OCI-M2 (cell line): ENCODE data around the gene CCDC60.

Experiments used
- DNase-seq: peaks from one replicate; lab custom pipeline; 2025; ENCODE audit not compliant: unreplicated experiment; lab: John Stamatoyannopoulos, UW

The CCDC60 gene

DNA sequence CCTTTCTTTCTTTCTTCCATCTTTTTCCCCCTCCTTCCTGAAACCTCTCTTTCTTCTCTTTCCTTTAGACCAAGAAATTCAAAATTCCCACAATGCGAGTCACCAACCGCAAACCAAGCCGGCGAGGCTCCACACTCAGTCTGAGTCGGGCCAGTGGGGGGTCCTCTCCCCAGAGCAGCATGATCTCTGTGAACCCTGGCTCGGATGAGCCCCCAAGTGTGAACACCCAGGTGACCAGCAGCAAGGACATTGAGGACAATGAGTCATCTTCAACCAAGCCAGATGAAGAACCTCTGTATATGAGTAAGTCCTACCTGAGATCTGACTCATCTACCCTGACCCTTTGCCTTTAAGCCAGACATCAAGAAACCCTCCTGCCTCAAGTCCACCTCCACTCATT is 170.5 kb downstream of the CCDC60 start:
- no peak for DNase-seq

DNA sequence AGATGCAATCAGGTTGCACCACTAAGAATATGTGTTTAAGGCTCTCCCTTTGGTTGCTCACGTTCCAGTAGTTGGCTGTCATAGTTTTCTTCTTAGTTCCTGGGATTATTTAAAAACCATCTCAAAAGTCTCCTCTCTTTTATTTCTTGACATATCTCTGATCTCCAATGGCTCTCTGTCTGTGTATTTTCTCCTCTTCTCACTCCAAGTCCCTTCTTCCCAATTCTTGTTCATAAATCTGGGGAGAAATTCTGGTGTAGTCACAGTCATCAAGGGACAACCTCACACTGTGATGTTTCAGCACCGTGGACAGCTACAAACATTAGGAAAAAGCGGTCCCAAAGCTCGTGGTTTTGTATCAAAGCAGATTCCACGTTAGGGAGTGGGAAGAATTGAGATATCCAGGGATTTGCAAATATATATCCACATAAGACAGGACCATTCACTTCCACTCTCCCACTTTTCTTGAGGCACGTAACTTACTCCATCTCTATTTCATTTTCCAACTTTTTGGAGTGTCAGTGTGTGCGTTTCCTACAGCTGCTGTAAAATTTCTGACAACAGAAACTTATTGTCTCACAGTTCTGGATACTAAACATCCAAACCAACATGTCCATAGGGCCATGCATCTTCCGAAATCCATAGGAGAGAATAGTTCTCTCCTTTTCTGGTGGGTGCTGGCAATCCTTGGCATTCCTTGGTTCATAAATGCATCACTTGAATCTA is 178.4 kb downstream of the CCDC60 start:
- DNase-seq: no peak

DNA sequence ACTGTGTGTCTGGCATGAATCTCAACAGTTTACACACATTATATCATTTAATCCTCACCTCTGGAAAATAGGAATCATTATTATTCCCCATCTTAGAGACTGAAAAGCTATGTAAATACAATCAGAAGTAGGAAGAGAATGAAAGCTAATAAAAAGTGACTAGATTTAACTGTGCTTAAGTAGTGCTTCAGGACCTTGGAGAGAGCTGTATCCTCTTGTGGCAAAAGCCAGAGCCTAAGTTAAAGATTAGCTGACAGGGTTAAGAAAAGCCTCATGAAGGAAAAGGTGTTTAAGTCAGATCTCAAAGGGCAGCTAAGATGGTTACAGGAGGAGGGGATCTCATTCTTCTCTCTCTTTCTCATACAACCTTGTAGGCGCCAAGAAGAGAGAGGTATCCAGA is 193.7 kb downstream of the CCDC60 start:
- DNase-seq: no peak

DNA sequence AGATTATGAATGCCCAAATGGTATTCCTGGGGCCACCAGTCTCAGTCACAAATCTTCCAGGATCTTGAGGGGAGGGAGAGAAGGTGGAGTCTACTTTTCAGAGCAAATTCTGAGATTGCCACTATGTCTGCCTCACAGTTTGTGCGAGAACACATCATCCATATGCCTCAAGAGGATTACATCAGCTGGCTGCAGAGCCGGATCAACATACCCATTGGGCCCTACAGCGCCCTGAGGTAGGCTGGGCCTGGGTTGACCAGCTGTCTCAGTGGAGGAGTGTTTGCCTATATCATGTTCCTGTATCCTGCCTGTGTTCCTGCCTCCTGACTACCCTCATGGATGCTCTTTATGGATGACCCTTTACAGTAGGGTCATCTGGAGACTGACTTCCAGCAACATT is 205.9 kb downstream of the CCDC60 start:
- DNase-seq: no peak

DNA sequence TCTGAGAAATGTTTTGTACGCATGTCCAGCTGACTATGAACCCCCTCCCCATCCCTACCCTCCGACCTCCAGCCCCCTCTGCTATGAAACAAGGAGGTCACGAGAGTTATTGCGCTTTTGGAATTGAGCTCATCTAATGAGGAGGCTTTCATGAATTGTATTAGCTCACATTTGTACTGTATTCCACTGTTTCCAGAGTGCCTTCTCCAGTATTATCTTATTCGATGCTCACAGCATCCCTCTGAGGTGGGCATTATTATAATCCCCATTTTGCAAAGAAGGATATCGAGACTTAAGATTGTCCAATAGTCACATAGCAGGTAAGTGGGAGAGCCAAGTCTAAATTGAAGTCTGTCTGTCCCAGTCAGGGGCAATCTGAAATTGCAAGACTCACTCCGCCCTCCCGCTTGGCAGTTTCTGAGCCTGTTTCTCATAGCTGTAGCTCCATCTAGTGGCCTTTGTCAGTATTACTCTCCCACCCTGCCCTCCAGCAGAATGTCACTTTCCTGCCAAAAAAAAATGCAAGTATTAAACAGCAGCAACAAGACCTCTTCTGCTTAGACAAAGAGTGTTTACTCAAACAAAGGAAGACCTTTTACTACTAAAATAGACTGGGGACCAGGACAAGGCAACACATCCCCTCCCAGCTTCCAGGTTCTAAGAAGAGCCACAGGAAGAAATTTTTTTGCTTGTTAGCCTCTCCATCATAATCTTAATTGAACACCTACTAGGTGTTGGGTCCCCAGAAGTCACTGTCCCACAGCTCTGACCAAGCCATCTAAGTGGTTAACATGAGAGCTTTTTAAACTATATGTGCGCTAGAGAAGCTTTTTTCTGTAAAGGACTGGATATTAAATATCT is 210.5 kb downstream of the CCDC60 start:
- peak; percentile 19 for DNase-seq

DNA sequence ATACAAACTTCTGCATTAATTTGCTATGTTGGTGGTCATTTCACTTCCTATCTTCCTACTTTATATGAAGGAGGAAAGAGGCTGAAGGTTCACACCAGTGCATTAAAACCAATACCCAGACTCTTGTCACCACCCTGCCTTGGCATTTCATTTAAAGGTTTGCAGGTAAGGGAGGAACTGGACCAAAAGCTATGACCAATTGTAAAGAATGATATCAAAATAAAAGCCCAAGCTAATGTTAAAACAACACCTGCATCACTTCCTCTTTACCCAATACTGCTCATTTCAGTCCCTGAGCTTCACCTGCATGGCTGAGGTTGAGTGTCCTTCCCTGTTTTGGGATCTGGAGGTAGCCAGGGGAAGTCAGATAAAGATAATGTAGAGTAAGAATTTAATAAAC is 211.8 kb downstream of the CCDC60 start:
- DNase-seq: no peak

DNA sequence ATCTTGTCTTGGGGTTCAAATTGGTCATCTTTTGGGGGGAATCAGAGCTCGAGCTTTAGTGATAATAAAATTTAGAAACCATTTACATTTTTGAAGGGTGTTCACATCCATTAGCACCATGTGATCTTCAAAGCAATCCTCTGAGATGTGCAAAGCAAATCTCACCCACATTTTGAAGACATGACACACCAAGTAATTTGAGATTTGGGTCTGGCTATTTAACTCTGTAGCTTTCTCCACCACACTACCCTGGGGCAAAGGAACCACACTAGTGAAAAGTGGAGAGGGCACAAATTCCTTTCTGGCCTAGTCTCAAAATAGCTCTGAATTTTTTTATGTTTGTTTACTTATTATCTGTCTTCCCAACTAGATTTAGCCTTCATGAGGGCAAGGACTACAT is 212.5 kb downstream of the CCDC60 start:
- no peak for DNase-seq

DNA sequence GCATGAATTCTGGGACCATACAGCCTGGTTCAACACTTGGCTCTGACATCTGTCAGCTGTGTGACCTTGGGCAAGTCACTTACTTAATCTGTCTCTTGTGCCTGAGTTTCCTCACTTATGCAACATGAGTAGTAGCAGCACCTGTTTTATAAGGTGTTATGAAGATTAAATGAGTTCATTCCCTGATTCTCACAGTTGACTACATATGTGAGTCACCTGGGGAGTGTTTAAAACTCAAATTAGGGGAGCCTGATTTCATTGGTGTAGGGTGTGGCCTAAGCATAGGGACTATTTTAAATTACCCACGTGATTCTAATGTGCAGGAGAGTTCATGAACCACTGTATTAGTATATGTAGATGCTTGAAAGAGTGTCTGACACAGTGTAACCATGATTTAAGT is 222.3 kb downstream of the CCDC60 start:
- DNase-seq: no peak

DNA sequence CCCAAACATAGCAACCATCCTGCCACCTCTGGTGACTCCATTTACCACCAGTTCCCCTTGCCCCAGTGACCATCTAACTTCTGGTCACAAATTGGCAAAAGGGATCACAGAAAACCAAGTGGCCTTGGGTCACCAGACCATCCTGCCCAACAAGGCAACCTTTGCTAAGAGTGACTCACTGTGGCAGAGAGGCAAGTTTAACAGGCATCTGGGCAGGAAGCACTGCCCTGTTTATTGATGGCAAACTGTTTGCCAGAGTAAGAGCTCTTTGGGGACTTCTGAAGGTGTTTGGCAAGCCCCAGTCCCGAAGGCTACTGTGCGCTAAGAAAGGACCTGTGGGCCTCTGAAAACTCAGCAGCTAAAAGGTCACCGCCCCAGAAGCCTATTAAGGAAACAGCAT is 230.9 kb downstream of the CCDC60 start:
- no peak for DNase-seq

DNA sequence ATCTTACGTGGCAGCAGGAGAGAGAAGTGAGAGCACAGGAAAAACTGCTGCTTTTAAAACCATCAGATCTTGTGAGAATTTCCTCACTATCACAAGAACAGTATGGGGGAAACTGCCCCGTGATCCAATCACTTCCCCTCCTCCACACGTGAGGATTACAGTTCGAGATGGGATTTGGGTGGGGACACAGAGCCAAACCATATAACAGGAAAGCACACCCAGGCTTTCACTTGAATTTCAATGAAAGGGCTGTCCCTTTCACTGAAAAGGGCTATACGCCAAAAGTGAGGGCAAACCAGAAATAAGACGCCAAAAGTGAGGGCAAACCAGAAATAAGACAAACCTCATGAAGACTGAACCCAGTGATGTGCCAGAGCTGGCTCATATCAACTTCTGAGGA is 236.2 kb downstream of the CCDC60 start:
- DNase-seq: no peak

DNA sequence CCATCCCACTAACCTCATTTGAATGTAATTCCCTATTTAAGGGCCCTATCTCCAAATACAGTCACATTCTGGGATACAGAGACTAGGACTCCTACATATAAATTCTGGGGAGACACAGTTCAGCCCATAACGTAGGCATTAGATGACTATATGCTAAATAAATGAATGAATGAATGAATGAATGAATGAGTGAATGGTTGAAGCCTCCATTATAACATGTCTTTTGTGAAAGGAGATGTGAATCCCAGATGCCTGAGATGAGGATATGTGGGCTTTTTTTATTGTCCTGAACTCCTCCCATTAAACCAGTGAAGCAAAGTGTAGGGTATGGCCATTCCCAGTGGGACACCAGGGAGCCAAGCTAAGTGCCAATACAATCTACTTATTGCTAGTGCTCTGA is 238.6 kb downstream of the CCDC60 start:
- DNase-seq: no peak

DNA sequence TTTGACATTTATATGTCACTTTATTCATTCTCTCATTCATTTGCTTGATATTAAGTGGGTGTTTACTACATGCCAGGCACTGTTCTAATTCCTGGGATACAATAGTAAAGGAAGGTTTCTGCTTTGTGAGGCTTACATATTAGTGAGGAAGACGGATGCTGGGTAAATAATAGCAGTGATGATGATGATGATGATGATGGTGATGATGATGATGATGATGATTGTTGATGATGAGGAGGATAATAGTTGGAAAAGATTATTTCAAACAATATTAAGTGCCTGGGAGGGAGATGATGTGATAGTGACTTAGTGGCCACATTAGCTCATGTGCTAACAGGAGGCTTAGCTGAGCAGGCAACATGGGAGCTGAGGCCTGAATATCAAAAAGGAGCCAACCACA is 239.7 kb downstream of the CCDC60 start:
- no peak for DNase-seq

DNA sequence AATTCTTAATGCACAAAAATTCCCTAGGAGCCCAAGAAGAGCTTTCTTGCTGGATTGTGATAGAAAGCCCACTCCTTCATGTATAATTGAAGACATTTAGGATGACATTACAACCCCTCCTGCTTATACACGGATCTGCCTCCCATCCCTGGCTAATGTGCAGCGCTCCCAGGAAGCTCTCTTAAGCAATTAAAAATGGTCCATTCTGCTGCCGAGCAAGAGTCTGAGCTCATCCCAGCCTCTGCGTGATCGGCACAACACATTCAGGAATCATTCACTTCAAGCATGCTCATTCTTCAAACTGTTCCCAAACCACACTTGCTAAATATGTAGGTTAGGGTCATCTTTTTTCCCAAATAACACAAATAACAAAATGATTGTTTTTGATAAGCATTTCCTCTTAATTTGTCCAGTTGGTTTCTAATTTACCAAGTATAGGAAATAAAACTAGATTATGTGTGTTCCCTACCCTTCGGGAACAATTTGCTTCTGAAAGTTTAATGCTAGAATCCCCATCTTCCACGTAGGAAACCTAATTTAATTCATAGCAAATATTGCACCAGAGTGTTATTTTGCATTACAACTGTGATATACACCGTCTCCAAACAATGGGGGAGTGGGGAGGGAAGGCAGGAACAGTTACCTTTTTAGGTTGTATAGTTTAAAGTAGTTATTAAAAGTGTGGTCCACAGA is 241.7 kb downstream of the CCDC60 start:
- no peak for DNase-seq

DNA sequence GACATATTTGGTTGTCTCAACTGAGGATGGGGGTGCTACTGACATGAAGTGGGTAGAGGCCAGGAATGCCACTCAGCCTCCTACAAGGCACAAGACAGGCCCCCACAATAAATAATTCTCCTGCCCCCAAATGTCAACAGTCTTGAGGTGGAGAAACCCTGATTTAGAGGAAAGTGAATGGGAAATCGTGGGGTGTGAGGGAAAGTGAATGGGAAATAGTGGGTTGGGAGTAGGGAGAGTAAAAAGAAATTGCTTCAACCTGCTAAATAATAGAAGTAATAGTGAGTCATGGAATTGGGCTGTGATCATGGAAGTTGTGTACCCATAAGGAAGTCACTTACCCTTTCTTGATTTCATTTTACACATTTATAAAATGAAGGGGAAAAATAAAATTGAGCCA is 242.4 kb downstream of the CCDC60 start:
- no peak for DNase-seq

DNA sequence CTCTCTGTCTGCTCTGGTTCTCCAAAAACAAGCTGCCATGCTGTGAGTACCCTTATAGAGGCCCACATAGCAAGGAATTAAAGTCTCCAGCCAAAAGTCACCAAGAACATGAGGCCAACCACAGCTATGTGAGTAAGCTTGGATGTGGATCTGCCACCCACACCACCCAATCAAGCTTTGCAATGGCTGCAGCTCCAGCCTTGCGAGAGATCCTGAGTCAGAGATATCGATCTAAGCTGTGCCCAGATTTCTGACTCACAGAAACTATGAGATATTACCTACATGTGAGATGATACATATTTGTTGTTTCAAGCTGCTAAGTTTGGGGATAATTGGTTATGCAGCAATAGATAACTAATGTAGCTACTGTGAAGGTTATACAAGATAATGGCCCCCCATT is 243.6 kb downstream of the CCDC60 start:
- DNase-seq: no peak

DNA sequence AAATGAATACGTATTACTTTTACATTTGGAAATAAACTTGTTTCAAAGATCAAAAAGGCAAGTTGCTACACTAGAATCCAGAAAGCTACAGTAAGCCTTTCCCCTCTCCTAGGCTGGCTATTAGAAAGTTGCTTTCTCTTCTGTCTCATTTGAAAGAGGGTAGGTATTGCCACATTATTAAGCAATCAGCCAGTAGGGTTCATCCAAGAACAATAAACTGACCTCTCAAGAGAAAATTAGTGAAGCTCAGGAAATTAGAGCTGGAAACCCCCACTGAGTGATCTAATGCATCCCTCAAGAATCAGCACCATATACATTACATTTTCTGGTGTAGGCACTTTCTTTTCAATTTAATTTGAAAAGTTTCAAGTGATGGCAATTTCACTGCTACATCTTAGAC is 254.6 kb downstream of the CCDC60 start:
- no peak for DNase-seq

DNA sequence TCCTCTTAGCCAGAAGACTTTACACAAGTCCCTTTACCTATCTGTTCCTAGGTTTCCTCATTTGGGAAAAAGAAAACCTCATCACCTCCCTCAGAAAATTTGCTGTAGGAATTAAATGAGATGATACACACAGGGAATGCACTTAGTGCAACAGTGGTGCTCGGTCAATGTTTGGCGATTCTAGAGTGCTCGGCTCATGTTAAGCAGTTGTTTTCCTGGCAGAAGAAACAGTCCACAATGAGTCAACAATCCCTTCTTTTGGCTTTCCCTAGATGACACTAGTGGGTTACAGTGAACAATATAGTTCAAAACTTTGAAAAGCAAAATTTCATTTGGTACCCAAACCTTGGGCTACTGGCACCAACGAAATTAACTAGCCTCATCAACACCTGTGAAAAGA is 255.1 kb downstream of the CCDC60 start:
- no peak for DNase-seq
